B cell (primary cell): ENCODE measurements around the gene WDR18. TPM values are rescaled to one million over a fixed set of nuclear protein-coding genes. Genes with fewer than 3 reads are reported as not detected.
"Not testable (repeated sequence)": the region's sequence is repeated elsewhere in the genome, so short reads cannot be mapped to it uniquely, and the experiment has no call there.

Experiments used
- ATAC-seq: fragments of 200-7000 bp; cut with Tn5 transposase; one replicate; pipeline ENCODE4 v1.10.0; 2021; ENCODE audit warnings: low read depth, mild to moderate bottlenecking, moderate number of reproducible peaks, moderate library complexity
- CTCF ChIA-PET: fragments of 350-600 bp; sonication (Branson Sonifier 250); formaldehyde crosslinking; loops from one replicate; lab custom pipeline; 2021; ENCODE audit warnings: antibody characterized with exemption, inconsistent platforms; lab: Charles Lee
- POLR2A ChIA-PET: fragments of 350-600 bp; sonication (Branson Sonifier 250); formaldehyde crosslinking; loops from one replicate; lab custom pipeline; 2021; ENCODE audit warnings: antibody characterized with exemption; lab: Charles Lee
- DNase-seq: peaks from one replicate; pipeline ENCODE4 v3.0.0; 2013
- H2AFZ ChIP-seq: 2 replicates; pipeline ENCODE4 v1.6.1; 2012; ENCODE audit warnings: mild to moderate bottlenecking, low read depth, low read length; ENCODE audit not compliant: insufficient read depth, poor library complexity, severe bottlenecking
- H3K27ac ChIP-seq, 2 donors: 1 replicate in 1 of 2; 2 replicates in 1 of 2; pipeline ENCODE4 v1.5.1; 2012 to 2013; ENCODE audit warnings: low read length in 2 of 2, mild to moderate bottlenecking in 2 of 2, moderate library complexity in 1 of 2
- H3K27me3 ChIP-seq, 4 experiments: fragments of 200-600 bp in 1 of 4; sonication (generic) in 1 of 4; replicated peaks in 1 of 4; 1 replicate in 2 of 4; 2 replicates in 2 of 4; pipeline versions ENCODE4 v1.6.1 to v1.7.0; 2013 to 2016; ENCODE audit warnings: low read length in 3 of 4, mild to moderate bottlenecking in 2 of 4, mixed read lengths in 1 of 4, moderate library complexity in 1 of 4; ENCODE audit not compliant: insufficient read depth in 4 of 4, control insufficient read depth in 3 of 4; ENCODE audit errors: control extremely low read depth in 1 of 4
- H3K36me3 ChIP-seq, 2 experiments: replicated peaks in 1 of 2; 1 replicate in 1 of 2; 2 replicates in 1 of 2; pipeline versions ENCODE4 v1.6.1 to v1.7.1; 2013; ENCODE audit warnings: low read length in 1 of 2; ENCODE audit not compliant: insufficient read depth in 2 of 2, control insufficient read depth in 1 of 2; ENCODE audit errors: control extremely low read depth in 1 of 2, extremely low read depth in 1 of 2
- H3K4me1 ChIP-seq, 2 donors: fragments of 200-600 bp in 1 of 2; sonication (generic) in 1 of 2; 1 replicate in 1 of 2; 2 replicates in 1 of 2; pipeline versions ENCODE4 v1.5.1 to v1.6.1; 2013 to 2017; ENCODE audit warnings: low read length in 2 of 2; ENCODE audit not compliant: control insufficient read depth in 2 of 2, insufficient read depth in 2 of 2
- H3K4me2 ChIP-seq: replicated peaks from 2 replicates; pipeline ENCODE3; 2012; ENCODE audit warnings: mild to moderate bottlenecking, low read depth, low read length; ENCODE audit not compliant: poor library complexity, severe bottlenecking
- H3K4me3 ChIP-seq, 5 experiments: fragments of 200-600 bp in 1 of 5; sonication (generic) in 1 of 5; 1 replicate in 3 of 5; 2 replicates in 2 of 5; pipeline versions ENCODE4 v1.5.1 to v1.7.0; 2011 to 2016; ENCODE audit warnings: low read length in 4 of 5, mild to moderate bottlenecking in 4 of 5, low read depth in 2 of 5, control low read depth in 1 of 5, moderate library complexity in 1 of 5; ENCODE audit not compliant: insufficient read depth in 1 of 5; ENCODE audit errors: control extremely low read depth in 1 of 5, extremely low read depth in 1 of 5
- H3K79me2 ChIP-seq: fragments of 200-600 bp; sonication (generic); one replicate; pipeline ENCODE4 v1.6.0; 2016; ENCODE audit warnings: low read length; ENCODE audit not compliant: control insufficient read depth, insufficient read depth
- H3K9ac ChIP-seq: fragments of 200-600 bp; sonication (generic); 2 replicates; pipeline ENCODE4 v1.6.1; 2017; ENCODE audit warnings: mild to moderate bottlenecking, low read length, moderate library complexity
- H3K9me3 ChIP-seq, 3 donors: one replicate each; pipeline versions ENCODE4 v1.6.1 to v1.7.1; 2013; ENCODE audit warnings: low read length in 2 of 3; ENCODE audit not compliant: control insufficient read depth in 2 of 3, insufficient read depth in 1 of 3; ENCODE audit errors: control extremely low read depth in 1 of 3
- H4K20me1 ChIP-seq: 2 replicates; pipeline ENCODE4 v1.6.0; 2012; ENCODE audit warnings: mild to moderate bottlenecking, low read length; ENCODE audit not compliant: insufficient read depth, control insufficient read depth, poor library complexity, severe bottlenecking
- H3K27ac Mint-ChIP-seq: one replicate; pipeline ENCODE4 v1.8.0; 2021; ENCODE audit warnings: mixed read lengths
- H3K27me3 Mint-ChIP-seq: one replicate; pipeline ENCODE4 v1.8.0; 2021; ENCODE audit warnings: mixed read lengths
- H3K4me1 Mint-ChIP-seq: one replicate; pipeline ENCODE4 v1.8.0; 2021; ENCODE audit warnings: mixed read lengths
- H3K4me3 Mint-ChIP-seq: one replicate; pipeline ENCODE4 v1.8.0; 2021; ENCODE audit warnings: mixed read lengths
- H3K9me3 Mint-ChIP-seq: one replicate; pipeline ENCODE4 v1.8.0; 2022; ENCODE audit warnings: mixed read lengths; ENCODE audit not compliant: insufficient read depth
- CTCF ChIP-seq: fragments of 200-600 bp; IDR thresholded peaks from one replicate; pipeline ENCODE4 v1.8.0; 2022; ENCODE audit warnings: antibody characterized with exemption, mild to moderate bottlenecking
- EZH2 ChIP-seq: IDR thresholded peaks from 2 replicates; pipeline ENCODE4 v1.6.1; 2012; ENCODE audit warnings: borderline replicate concordance, low read depth, mild to moderate bottlenecking, moderate library complexity, low read length; ENCODE audit not compliant: insufficient read depth, poor library complexity, severe bottlenecking
- WGBS: methylation state at CpG from one replicate; pipeline ENCODE4 v1.1.5; 2013; ENCODE audit warnings: missing lambda C conversion rate; ENCODE audit not compliant: insufficient coverage; 5-methylcytosine and 5-hydroxymethylcytosine counted together
- intact Hi-C: fragments of 100-400 bp; cut with micrococcal nuclease; formaldehyde crosslinking; loops from one replicate; pipeline ENCODE4 v1.10.0; 2022
- polyA plus RNA-seq: library from polyadenylated mRNA; depleted of rRNA; stranded (reverse); fragments of >200 nt; gene quantifications from 2 replicates; pipeline ENCODE4 v1.2.3, GENCODE V29; 2012
- total RNA-seq, 2 donors: library from RNA; stranded (reverse); fragments of 120-200 nt in 1 of 2; gene quantifications; 1 replicate in 1 of 2; 2 replicates in 1 of 2; pipeline versions ENCODE4 v1.2.3 to v1.2.4, GENCODE V29; 2013 to 2022

WDR18 gene
- total and polyA plus RNA-seq, 2 donors (not counting 1 experiment from before 2014, with no cell fraction given), result 48.5 to 60.5 TPM

GRCh38 chr19:956766-957440, 27.2 kb upstream of the WDR18 start:
- CTCF ChIA-PET, result interaction anchor here (0.6 kb wide), 1 partner anchor 54 kb away, joined by 3 read pairs; no protein-coding TSS in a partner anchor
- H3K9me3 Mint-ChIP-seq, result no peaks in the 10 kb centered on the region
- TF ChIP-seq CTCF (no peak), EZH2 (no peak)
- no peaks in the 10 kb centered on the region for H3K27me3 Mint-ChIP-seq
- H3K4me3 ChIP-seq, result no peak overlapping the region
- peaks cover 20% of the 10 kb centered on the region for H3K4me1 Mint-ChIP-seq
- no peak overlapping the region for H3K4me2 ChIP-seq
- H3K9me3 ChIP-seq, result no peaks in the 10 kb centered on the region
- H3K4me3 Mint-ChIP-seq, result no peak overlapping the region
- WGBS, result 93% methylated on average over 19 of the region's 27 CpGs
- H4K20me1 ChIP-seq, result peaks cover 71% of the 10 kb centered on the region
- H3K79me2 ChIP-seq, result peaks cover 58% of the 10 kb centered on the region
- POLR2A ChIA-PET, result interaction anchor here (0.5 to 1.3 kb wide), 2 partner anchors 28 to 30 kb away, joined by 3 to 11 read pairs; no protein-coding TSS in a partner anchor
- H3K4me1 ChIP-seq, result peaks cover 21 to 37% of the 10 kb centered on the region in 2 donors
- intact Hi-C loops, result no loop called here
- no peak overlapping the region for H3K27ac Mint-ChIP-seq
- ATAC-seq (no peak), DNase-seq (no peak)
- no peak overlapping the region for H3K9ac ChIP-seq
- H2AFZ ChIP-seq, result no peak overlapping the region
- H3K27ac ChIP-seq, result no peak overlapping the region
- H3K27me3 ChIP-seq, result no peaks in the 10 kb centered on the region
- peaks cover 0 to 21% of the 10 kb centered on the region in 2 experiments for H3K36me3 ChIP-seq

GRCh38 chr19:957578-957977, 26.6 kb upstream of the WDR18 start:
- H3K9me3 ChIP-seq, H3K4me3 ChIP-seq, H3K27ac Mint-ChIP-seq, intact Hi-C loops, H3K4me2 ChIP-seq, H3K27ac ChIP-seq, H3K9ac ChIP-seq, H3K4me3 Mint-ChIP-seq, H3K27me3 Mint-ChIP-seq, H3K27me3 ChIP-seq, H3K9me3 Mint-ChIP-seq, H2AFZ ChIP-seq, ATAC-seq, DNase-seq: not testable (repeated sequence)
- Histone ChIP-seq H3K36me3 (peaks cover 0 to 21% of the 10 kb centered on the region in 2 experiments), H3K79me2 (peaks cover 51% of the 10 kb centered on the region), H4K20me1 (peaks cover 66% of the 10 kb centered on the region), H3K4me1 (peaks cover 19 to 30% of the 10 kb centered on the region in 2 donors)
- ChIA-PET POLR2A (interaction anchor here (0.7 kb wide), 1 partner anchor 53 kb away, joined by 13 read pairs; no protein-coding TSS in a partner anchor), CTCF (interaction anchor here (0.6 kb wide), 1 partner anchor 55 kb away, joined by 3 read pairs; no protein-coding TSS in a partner anchor)
- WGBS, result 96% methylated on average over 4 of the region's 9 CpGs
- H3K4me1 Mint-ChIP-seq, result peaks cover 16% of the 10 kb centered on the region
